HG03025 (cell line): ENCODE data around the gene AUP1.
A peak's percentile ranks its signal among the peaks of the same experiment; 100 is the strongest.
"Not testable (repeated sequence)": the region's sequence is repeated elsewhere in the genome, so short reads cannot be mapped to it uniquely, and the experiment has no call there.

Source experiments
- ATAC-seq: cut with Tn5 transposase; IDR thresholded peaks from one replicate; pipeline ENCODE4 v1.9.1; 2021; ENCODE audit warnings: mild to moderate bottlenecking, moderate library complexity; ENCODE audit not compliant: unreplicated experiment, low FRiP score

The AUP1 gene

GRCh38 chr2:74500578-74500946 is 28.9 kb downstream of the AUP1 start:
- ATAC-seq: no peak

GRCh38 chr2:74499940-74500577 is 29.4 kb downstream of the AUP1 start:
- no peak for ATAC-seq

GRCh38 chr2:74499267-74499939 is 30.1 kb downstream of the AUP1 start, which contains the start of gene LBX2:
LBX2 (minus strand) TSS chr2:74499603; CDS start chr2:74499537, 66 bp downstream.
- no peak for ATAC-seq

GRCh38 chr2:74498500-74499266 is 30.8 kb downstream of the AUP1 start:
- ATAC-seq: no peak

- no peak for ATAC-seq
These were observed 31.6 kb downstream of the AUP1 start for GRCh38 chr2:74497777-74498499.

- no peak for ATAC-seq
These were observed 32.3 kb downstream of the AUP1 start for GRCh38 chr2:74496997-74497776.

- ATAC-seq: no peak
These were observed 34.1 kb downstream of the AUP1 start for GRCh38 chr2:74495440-74495839.

GRCh38 chr2:74493546-74493945 is 36.0 kb downstream of the AUP1 start:
- ATAC-seq: no peak

GRCh38 chr2:74491648-74492544 is 37.6 kb downstream of the AUP1 start:
- ATAC-seq: no peak

- ATAC-seq: no peak
These were observed 39.6 kb downstream of the AUP1 start for GRCh38 chr2:74489906-74490305.

- ATAC-seq: no peak
These were observed 40.6 kb downstream of the AUP1 start for GRCh38 chr2:74488643-74489481.

GRCh38 chr2:74486141-74486540 is 43.4 kb downstream of the AUP1 start:
- no peak for ATAC-seq

GRCh38 chr2:74483675-74484164 is 45.8 kb downstream of the AUP1 start:
- ATAC-seq: not testable (repeated sequence)

GRCh38 chr2:74482801-74483674 is 46.5 kb downstream of the AUP1 start, which contains the start of the genes CCDC142 and TTC31:
CCDC142 (minus strand) TSS chr2:74482998; CDS start chr2:74482837, 161 bp downstream.
TTC31 (plus strand) TSS chr2:74483081; CDS start chr2:74483096, 15 bp downstream.
- peak; percentile 82 for ATAC-seq

GRCh38 chr2:74481961-74482800 is 47.3 kb downstream of the AUP1 start:
- peak; percentile 43 for ATAC-seq

- no peak for ATAC-seq
These were observed 48.1 kb downstream of the AUP1 start for GRCh38 chr2:74481431-74481830.
